Fibroblast of the conjunctiva (primary cell): Measurements from ENCODE around the gene SMIM35.

Experiments
- DNase-seq: peaks from one replicate; pipeline ENCODE4 v3.0.0-alpha.2; 2010; ENCODE audit warnings: low read depth

Gene SMIM35

DNA sequence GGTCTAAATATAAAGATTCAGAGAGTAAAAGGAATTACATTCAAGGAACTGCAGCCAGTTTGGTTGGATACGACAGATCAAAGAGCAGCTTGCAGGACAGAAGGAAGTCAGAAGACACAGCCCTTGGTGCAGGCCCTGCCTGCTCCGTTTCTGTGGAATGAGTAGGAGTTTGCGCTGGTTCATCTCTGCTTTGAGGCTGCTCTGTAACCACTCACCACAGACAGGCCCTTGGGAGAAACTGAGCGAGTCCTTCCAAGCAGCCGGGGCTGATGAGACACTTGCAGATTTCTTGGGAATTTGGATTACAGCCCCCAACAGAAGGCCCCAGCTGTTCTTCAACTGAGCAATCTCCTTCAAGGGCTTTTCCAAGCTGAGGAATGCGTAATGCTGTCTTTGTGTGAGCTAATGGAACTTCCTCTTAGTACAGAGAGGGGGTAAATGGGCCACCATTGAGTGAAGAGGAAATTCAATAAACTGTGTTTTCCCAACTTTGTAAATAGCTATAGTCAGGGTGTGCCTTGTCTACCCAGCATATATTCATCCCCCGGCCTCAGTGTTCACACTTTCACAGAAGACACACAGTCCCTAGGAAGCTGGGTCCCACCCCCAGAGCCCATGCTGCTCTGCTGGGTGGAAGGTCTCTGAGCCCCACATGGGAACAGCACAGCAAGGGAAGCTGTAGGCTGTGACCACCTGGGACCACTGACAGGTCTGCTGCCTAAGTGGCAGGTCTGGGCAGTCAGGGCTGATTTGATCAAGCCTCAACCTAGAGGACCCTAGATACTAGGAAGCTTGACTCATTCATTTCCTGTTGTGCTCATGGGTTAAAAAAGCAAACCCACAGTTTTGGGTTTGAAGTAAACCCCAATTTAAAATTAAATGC lies 84.0 kb downstream of the SMIM35 start:
- no peak for DNase-seq

GRCh38 chr11:118002010-118002540 lies 84.7 kb downstream of the SMIM35 start:
- DNase-seq, result no peak

- no peak for DNase-seq
Observed at GRCh38 chr11:118001494-118001971, 85.2 kb downstream of the SMIM35 start.

DNA sequence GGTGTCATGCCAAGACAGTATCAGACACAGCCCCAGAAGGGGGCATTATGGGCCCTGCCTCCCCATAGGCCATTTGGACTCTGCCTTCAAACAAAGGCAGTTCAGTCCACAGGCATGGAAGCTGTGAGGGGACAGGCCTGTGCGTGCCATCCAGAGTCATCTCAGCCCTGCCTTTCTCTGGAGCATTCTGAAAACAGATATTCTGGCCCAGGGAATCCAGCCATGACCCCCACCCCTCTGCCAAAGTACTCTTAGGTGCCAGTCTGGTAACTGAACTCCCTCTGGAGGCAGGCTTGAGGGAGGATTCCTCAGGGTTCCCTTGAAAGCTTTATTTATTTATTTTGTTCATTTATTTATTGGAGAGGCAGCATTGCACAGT lies 85.9 kb downstream of the SMIM35 start:
- DNase-seq, result no peak

DNA sequence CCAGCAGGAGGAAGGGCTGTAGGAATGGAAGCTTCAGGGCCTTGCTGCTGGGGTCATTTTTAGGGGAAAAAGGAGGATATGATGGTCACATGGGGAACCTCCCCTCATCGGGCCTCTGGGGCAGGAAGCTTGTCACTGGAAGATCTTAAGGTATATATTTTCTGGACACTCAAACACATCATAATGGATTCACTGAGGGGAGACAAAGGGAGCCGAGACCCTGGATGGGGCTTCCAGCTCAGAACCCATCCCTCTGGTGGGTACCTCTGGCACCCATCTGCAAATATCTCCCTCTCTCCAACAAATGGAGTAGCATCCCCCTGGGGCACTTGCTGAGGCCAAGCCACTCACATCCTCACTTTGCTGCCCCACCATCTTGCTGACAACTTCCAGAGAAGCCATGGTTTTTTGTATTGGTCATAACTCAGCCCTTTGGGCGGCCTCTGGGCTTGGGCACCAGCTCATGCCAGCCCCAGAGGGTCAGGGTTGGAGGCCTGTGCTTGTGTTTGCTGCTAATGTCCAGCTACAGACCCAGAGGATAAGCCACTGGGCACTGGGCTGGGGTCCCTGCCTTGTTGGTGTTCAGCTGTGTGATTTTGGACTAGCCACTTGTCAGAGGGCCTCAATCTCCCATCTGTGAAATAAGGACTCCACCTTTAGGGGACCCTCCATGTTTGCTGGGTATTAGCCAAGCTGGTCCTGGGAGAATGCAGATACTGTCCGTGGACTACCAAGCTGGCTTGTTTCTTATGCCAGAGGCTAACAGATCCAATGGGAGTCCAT lies 86.5 kb downstream of the SMIM35 start:
- DNase-seq, result no peak

DNA sequence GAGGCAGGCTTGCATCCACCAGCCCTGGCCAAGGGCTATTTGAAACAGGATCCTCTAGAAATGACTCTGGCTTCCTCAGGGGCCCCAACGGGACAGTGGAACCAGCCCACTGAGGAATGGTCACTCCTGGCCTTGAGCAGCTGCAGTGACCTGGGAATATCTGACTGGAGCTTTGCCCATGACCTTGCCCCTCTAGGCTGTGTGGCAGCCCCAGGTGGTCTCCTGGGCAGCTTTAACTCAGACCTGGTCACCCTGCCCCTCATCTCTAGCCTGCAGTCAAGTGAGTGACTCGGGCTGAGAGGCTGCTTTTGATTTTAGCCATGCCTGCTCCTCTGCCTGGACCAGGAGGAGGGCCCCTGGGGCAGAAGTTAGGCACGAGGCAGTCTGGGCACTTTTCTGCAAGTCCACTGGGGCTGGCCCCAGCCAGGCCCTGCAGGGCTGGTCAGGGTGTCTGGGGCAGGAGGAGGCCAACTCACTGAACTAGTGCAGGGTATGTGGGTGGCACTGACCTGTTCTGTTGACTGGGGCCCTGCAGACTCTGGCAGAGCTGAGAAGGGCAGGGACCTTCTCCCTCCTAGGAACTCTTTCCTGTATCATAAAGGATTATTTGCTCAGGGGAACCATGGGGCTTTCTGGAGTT lies 87.3 kb downstream of the SMIM35 start:
- no peak for DNase-seq

DNA sequence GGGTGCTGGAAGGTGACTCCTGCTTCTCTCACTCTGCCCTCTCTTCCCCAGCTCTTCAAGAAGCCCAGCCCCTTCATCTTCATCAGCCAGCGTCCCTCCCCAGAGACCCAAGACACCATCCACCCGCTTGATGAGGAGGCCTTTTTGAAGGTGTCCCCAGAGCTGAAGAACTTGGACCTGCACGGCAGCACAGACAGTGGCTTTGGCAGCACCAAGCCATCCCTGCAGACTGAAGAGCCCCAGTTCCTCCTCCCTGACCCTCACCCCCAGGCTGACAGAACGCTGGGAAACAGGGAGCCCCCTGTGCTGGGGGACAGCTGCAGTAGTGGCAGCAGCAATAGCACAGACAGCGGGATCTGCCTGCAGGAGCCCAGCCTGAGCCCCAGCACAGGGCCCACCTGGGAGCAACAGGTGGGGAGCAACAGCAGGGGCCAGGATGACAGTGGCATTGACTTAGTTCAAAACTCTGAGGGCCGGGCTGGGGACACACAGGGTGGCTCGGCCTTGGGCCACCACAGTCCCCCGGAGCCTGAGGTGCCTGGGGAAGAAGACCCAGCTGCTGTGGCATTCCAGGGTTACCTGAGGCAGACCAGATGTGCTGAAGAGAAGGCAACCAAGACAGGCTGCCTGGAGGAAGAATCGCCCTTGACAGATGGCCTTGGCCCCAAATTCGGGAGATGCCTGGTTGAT lies 88.0 kb downstream of the SMIM35 start:
- DNase-seq, result no peak

- no peak for DNase-seq
Observed at GRCh38 chr11:117997823-117998579, 88.8 kb downstream of the SMIM35 start.

DNA sequence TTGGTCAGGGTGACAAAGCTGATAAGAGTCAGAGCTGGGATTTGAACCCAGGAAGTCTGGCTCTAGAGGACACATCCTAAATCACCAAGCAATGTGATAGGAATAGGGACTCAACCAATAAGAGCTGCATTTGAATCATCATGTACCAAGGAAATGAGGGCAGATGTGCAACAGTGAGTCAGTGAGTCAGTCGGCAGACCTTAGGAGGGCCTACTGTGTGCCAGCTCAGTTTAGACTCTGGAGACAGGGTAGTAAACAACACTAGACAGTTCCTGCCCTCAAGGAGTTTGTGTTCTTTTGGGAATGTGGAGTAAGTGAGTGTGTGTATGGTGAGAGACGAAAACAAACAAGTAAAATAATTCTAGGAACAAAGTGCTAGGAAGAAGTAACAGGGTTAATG lies 89.4 kb downstream of the SMIM35 start:
- DNase-seq, result no peak

DNA sequence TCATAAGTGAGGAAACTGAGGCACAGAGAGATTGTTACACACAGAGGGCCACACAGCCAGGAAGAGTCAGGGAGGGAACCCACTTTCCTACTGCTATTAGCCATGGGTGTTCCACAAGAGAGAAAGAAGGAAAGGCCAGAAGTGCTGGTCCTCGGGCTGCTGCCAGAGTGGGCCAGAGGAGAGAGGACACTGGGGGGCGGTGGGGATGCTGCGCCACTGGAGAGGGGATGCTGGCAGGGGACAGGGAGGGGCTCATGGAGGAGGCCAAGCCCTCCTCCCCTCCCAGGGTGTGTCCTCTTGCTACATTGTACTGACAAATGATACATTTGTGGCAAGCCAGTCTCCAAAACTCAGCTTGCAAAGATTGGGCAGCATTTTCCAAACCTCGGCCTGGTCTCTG lies 90.7 kb downstream of the SMIM35 start:
- DNase-seq, result no peak

GRCh38 chr11:117995472-117995871 lies 91.3 kb downstream of the SMIM35 start:
- DNase-seq, result no peak

DNA sequence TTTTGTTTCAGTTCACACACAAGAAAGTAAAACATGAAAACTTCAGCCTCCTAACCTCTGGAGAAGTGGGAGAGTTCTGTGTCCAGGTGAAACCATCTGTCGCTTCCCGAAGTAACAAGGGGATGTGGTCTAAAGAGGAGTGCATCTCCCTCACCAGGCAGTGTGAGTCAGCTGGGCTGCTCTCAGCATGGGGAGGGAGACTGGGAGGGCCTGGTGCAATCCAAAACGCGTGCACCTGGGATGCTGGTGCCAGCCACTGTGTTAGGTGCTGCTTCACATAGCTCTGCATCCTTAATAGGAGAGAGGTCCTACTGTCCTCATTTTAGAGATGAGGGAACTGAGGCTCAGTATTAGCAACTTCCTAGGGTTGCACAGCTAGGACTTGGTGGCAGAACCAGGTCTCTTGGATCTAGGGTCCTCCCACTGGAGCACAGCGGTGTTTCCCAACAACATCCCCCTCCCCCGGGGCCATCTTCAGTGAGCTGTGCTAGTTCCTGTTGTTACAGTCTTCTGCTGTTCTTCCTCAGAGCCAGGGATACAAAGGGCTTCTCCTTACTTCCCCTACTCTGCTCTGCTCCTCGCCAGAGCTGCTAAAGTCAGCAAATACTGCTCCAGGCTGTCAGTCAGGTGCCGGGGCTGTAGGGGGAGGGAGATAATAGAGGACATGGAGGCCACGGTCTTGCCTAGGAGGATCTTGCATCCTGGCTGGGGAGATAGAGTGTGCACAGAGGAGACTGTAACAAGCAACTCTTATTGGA lies 92.6 kb downstream of the SMIM35 start:
- DNase-seq, result no peak

DNA sequence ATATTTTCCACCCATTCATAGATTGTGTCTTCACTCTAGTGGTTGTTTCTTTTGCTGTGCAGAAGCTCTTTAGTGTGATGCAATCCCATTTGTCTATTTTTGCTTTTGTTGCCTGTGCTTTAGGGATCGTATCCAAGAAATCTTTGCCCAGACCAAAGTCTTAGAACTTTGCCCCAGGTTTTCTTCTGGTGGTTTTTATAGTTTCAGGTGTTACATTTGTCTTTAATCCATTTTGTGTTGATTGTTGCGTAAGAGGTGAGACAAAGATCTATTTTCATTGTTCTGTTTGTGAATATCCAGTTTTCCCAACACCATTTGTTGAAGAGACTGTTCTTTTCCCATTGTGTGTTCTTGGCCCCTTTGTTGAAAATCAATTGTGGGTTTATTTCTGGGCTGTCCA lies 94.1 kb downstream of the SMIM35 start:
- DNase-seq, result no peak

DNA sequence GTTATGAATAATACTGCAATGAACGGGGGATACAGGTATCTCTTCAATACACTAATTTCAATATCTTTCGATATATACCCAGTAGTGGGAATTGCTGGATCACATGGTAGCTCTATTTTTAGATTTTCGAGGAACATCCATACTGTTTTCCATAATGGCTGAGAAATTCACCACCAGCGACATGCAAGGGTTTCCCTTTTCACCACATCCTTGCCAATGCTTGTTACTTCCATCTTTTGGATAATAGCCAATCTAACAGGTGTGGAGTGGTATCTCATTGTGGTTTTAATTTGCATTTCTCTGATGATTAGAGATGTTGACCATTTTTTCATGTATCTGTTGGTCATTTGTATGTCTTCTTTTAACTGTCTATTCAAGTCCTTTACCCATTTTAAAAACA lies 94.6 kb downstream of the SMIM35 start:
- no peak for DNase-seq

GRCh38 chr11:117989351-117990102 lies 97.2 kb downstream of the SMIM35 start:
- DNase-seq, result no peak

GRCh38 chr11:117986981-117987574 lies 99.7 kb downstream of the SMIM35 start:
- no peak for DNase-seq

- DNase-seq, result peak; percentile 10
Observed at GRCh38 chr11:117985953-117986887, 100.5 kb downstream of the SMIM35 start, which contains the start of gene IL10RA. Gene IL10RA (plus strand): TSS chr11:117986394. CDS start chr11:117986468, 74 bp downstream.

DNA sequence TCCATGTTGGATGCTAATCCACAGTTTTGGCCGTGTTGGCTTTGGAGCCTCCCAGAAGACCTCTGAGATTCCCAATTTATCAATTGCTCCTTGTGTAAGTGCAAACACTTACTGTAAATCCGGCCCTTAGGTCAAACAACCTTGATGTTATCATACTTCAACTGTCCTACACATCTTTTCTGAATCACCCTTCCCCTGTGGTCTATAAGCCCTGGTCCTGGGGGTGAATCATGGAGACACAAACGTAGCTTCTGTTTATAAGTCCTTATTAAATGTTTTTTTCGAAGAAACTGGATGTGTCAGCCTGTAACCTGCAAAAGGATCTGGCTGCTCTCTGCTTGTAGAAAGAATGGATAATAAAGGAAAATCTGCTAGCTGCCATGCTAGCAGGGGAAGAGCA lies 102.3 kb downstream of the SMIM35 start:
- DNase-seq, result no peak
